Activated CD8-positive, alpha-beta memory T cell treated with anti-CD3 and anti-CD28 coated beads for 4 hours (primary cell): ENCODE results near the gene DOK7.

Experiments used
- DNase-seq, 2 donors: peaks; one replicate each; pipeline ENCODE4 v3.0.0-alpha.2; 2020; ENCODE audit warnings: low read depth in 2 of 2

The DOK7 gene

DNA sequence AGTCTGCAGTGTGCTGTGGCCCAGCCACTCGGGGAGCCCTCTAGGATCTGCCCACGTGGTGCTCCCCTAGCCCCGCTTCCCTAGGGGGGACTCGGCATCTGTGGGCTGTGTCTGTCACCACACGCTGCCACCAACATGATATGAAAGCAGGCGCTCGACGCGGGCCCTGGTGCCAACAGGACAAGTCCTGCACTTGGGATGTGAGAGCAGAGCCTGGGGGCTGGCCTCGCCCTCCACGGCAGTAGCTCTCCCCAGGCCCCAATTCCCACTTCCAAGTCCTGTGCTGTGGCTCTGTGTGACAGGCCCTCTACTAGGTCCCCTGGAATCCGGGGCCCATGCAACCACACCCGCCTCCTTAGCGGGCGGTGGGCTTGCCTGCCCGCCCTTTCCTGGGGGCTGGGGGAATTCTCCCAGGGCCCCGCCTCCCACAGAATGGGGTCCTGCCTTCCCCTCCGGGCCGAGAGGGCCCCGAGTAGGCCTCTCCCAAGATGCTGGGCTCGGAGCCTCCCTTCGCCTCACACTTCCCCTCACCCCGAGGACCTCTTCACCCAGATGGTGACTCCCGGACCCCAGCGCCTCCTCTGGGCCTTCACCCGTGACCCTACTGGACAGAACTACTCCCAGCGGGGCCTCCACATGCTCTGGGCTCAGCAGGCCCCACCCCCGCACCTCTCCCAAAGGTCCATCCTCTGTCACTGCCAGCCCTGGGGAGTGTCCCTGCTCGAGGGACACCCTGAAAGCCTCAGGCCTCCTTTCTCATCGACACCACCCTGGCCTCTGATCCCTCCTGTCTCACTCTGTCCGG is 57.9 kb downstream of the DOK7 start:
- no peak for DNase-seq

DNA sequence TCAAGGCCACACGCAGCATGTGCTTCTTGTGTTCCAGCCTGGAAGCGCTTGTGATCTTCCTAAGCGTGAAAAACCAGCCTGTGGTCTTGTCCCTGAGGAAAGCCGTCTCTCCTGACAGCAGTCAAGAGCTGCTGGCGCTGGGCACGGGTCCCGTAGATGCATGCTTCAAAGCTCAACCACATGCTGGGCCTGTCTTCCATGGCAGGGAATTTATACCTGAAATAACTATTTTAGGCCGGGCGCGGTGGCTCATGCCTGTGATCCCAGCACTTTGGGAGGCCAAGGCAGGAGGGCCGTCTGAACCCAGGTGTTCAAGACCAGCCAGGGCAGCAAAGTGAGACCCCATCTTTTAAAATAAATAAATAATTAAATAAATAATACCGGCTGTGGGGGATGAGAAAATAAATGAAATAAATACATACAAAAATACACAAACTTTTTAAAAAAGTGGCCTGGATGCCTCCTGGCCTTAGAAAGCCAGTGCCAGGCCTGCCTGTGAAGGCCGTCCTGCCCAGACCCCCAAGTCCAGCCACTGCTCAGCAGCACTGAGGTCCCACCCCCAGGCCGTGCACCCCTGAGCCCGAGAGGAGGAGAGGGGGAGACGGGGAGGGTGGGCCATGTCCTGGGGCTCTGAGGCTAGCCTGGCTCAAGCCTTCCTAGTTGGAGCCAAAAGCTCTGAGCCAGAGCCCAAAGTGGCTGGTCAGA is 58.7 kb downstream of the DOK7 start:
- no peak for DNase-seq

GRCh38 chr4:3522326-3522640 is 59.2 kb downstream of the DOK7 start:
- no peak for DNase-seq

- DNase-seq, result no peak
Measured at GRCh38 chr4:3522651-3523050, 59.5 kb downstream of the DOK7 start.

DNA sequence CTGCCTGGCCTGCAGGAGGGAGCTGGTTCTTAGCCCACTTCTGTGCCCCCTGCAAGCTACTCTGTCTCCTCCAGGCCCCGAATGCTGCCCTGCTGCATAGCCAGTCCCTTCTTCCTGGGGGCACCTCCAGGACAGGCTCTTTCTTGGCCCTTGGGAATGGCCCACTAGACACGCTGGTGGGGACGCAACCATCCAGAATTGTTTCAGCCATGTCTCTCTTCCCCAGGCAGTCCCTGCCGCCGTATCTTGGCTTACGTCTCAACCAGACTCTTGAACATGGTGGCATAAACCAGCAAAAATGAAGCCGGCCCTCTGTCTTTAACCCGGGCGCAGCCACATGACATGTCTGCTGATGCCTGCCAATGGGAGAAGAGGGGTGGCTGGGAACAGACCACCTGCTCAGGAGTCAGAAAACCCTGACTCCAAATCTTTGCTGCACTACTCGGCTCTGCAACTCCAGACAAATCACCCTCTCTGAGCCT is 60.1 kb downstream of the DOK7 start:
- DNase-seq, result no peak

GRCh38 chr4:3523628-3524221 is 60.6 kb downstream of the DOK7 start:
- DNase-seq, result no peak

DNA sequence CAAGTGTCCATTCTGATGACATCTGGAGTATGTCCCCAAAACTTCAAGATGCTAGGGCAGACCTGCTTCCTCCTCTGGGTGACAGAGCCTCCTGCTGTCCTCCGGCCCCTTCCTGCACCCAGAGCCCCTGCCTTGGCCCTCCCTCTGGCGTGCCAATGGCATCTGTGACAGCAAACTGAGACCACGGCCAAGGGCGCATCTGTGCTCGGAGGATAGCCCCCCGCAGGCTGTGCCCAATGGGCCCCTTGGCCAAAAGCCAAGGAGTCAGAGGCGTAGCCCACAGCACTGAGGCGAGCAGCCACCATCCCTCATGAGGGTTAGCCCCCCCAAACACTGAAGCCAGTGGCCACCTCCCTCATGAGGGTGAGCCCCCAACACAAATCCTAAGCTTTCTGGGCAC is 61.2 kb downstream of the DOK7 start:
- no peak for DNase-seq

- DNase-seq, result no peak
Measured at GRCh38 chr4:3524920-3525319, 61.8 kb downstream of the DOK7 start.

DNA sequence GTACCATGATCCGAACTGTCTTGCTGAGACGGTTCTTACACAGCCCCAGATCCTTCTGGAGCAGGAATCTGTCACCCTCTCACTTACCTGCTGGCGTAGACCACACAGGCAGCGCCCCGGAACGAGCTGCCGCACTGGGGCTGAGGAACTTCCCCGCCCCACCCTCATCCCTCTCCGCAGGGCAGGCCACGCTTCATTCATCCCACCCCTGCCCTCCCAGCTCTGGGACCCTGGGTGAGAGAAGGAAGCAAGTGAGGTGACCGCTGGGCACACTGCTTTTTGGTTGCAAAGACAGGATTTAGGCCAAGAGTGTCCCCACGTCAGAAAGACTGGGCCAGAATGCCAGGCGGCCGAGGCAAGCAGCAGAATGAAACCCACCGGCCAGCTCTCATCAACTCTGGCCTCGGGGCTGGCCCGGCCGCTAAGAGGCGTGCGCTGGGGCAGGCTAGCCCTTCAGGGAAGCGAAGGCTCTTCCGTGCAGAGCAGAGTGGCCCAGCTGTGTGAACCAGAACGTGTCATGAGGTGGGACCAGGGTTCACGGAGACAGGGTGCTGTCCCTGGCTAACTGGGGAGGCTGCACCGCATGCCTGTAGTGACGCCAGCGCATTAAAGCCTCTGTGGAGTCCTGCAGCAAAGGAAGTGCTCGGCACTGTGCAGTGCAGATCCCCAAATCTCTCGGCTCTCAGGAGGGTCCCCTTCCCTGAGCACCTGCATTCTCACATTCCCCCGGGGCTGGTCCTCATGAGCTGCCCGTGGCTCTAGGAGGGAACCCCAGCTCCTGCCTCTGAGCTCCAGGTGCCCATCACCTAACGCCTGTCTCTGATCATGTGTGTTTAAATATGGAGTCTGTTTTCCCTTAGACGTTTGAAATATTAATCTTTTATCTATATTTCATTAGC is 62.7 kb downstream of the DOK7 start:
- DNase-seq, result no peak

DNA sequence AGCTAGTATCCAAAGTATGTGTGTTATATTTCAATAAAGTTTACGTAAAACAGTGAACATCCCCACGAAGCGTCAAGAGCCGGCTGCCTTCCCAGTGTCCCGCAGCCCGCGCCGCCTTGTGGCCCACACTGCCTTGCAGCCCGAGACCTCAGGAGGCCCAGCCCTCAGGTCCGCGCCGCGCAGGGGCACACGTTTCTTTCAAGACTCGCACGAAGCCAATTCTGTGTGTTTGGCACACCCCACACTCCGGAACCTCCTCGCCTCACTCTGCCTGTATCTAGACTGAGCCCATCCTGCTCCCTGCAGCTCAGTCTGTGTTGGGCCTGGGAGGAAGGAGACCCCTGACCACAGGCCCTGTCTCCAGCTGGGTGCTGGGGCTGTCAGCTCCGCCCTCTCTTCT is 63.4 kb downstream of the DOK7 start:
- DNase-seq, result no peak

- no peak for DNase-seq
Measured at GRCh38 chr4:3527101-3527913, 64.2 kb downstream of the DOK7 start.

- DNase-seq, result no peak
Measured at GRCh38 chr4:3527914-3528876, 65.1 kb downstream of the DOK7 start.

DNA sequence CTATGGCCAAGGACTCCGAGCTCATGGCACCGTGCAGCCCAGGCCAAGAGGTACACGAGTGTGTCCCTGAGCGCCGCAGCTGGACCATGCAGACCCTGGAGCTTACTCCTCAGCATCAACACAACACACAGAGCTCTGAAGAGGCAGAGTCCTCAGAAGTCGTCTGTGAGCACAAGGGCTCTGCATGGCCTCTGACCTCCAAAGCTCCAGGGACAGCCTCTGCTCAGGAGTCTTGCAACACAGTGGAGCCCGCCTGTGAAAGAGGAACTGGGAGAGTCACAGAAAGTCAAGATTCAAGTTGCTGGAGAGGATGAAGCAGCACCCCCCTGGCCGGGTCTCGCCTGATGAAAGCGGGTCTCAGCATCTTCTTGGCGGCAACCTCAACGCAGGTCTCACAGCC is 66.3 kb downstream of the DOK7 start:
- DNase-seq, result no peak

DNA sequence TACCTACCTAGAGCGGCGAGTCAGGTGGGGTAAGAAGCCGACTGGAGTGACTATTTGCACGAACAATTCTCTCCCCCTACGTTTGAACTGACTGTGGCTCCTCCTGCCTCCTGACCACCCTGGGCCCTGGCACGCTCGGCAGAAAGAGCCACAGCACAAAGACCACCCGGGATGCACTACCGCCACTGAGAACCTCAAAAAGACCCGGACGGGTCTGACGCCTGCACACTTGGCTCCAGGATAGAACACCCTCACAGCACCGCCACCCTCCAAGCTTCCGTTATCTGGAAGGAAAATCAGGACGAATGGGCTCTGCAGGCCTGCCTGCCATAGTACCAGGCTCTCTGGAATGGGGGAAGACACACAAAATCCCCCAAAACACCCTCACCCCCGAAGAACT is 66.9 kb downstream of the DOK7 start:
- DNase-seq, result no peak

- DNase-seq, result no peak
Measured at GRCh38 chr4:3530663-3531254, 67.7 kb downstream of the DOK7 start.

GRCh38 chr4:3531318-3531878 is 68.3 kb downstream of the DOK7 start:
- DNase-seq, result no peak

GRCh38 chr4:3531879-3532750 is 69.0 kb downstream of the DOK7 start, which contains the start of gene LRPAP1:
Gene LRPAP1 (minus strand): TSS chr4:3532422. CDS start chr4:3532412, 10 bp downstream.
- DNase-seq, result peak; percentile 71 to 72
